Neural progenitor cell (in vitro differentiated cells): ENCODE data around the gene RAB34.

Experiments
- CTCF ChIP-seq: fragments of 200-600 bp; sonication (generic); IDR thresholded peaks from 2 replicates; pipeline ENCODE4 v1.5.1; 2017; ENCODE audit warnings: antibody characterized with exemption, mild to moderate bottlenecking
- EZH2 ChIP-seq: fragments of 200-600 bp; sonication (generic); IDR thresholded peaks from 2 replicates; pipeline ENCODE4 v1.6.1; 2017; ENCODE audit warnings: antibody characterized with exemption, mild to moderate bottlenecking, moderate library complexity
- EZH2phosphoT487 ChIP-seq: fragments of 200-600 bp; sonication (generic); IDR thresholded peaks from 2 replicates; pipeline ENCODE4 v1.6.1; 2017; ENCODE audit warnings: antibody characterized with exemption

- TF ChIP-seq CTCF (no peak), EZH2 (no peak), EZH2phosphoT487 (no peak)
Measured at GRCh38 chr17:28702026-28702751, 15.5 kb downstream of the RAB34 start.
